PFSK-1 (cell line): ENCODE results near the gene GRIN2A.

Source experiments
- FOXP2 ChIP-seq: optimal IDR thresholded peaks from 2 replicates; pipeline ENCODE3; 2011; ENCODE audit warnings: borderline replicate concordance, control low read depth, inconsistent platforms; ENCODE audit not compliant: insufficient read depth; ENCODE audit errors: extremely low read length, extremely low read depth
- POLR2AphosphoS5 ChIP-seq: IDR thresholded peaks from 2 replicates; pipeline ENCODE4 v1.6.1; 2012; ENCODE audit warnings: low read depth, mild to moderate bottlenecking, control low read depth, low read length, moderate library complexity
- SIN3A ChIP-seq: IDR thresholded peaks from 2 replicates; pipeline ENCODE4 v1.6.1; 2012; ENCODE audit warnings: mild to moderate bottlenecking, low read length, moderate library complexity, borderline replicate concordance; ENCODE audit not compliant: insufficient read depth

- no peak for TF ChIP-seq POLR2AphosphoS5
- no peak for TF ChIP-seq FOXP2
- TF ChIP-seq SIN3A = no peak
Measured at GRCh38 chr16:9843424-9844018, 338.7 kb downstream of the GRIN2A start.
